Spleen (tissue), 7 donors: ENCODE measurements around the gene A3GALT2.
A peak's percentile ranks its signal among the peaks of the same experiment; 100 is the strongest.

Source experiments
- CTCF ChIP-seq, 11 experiments: fragments of 200-600 bp in 7 of 11; fragments of 450-650 bp in 4 of 11; sonication (generic) in 4 of 11; IDR thresholded peaks in 8 of 11; conservative IDR thresholded peaks in 3 of 11; 1 replicate in 7 of 11; 2 replicates in 4 of 11; pipeline versions ENCODE4 v1.4.0 to v1.8.0; 2016 to 2021; ENCODE audit warnings: antibody characterized with exemption in 11 of 11, inconsistent platforms in 4 of 11, mild to moderate bottlenecking in 1 of 11
- POLR2A ChIP-seq, 3 donors: fragments of 450-650 bp; IDR thresholded peaks; one replicate each; pipeline ENCODE4 v1.5.1; 2017; ENCODE audit warnings: antibody characterized with exemption in 3 of 3, mild to moderate bottlenecking in 1 of 3
- POLR2AphosphoS5 ChIP-seq, 3 donors: sonication (generic); formaldehyde crosslinking; IDR thresholded peaks; one replicate each; pipeline ENCODE4 v1.5.1; 2017; ENCODE audit warnings: antibody characterized with exemption in 3 of 3
- donor health status: DM: no; HTN: no; CAD: no; lungs with moderate emphysema.
- donor health status: DM: no; HTN: no; CAD: no.
- donor health status: DM: no; HTN: no; CAD: no.

GRCh38 chr1:33319186-33319948, 1.5 kb downstream of the A3GALT2 start:
- no peak for TF ChIP-seq CTCF (IDR thresholded peaks at IDR 0.05 in 8 of 11, conservative IDR thresholded peaks at IDR 0.05 in 3 of 11)
- peak in 1 of 3 donors; percentile 27 for TF ChIP-seq POLR2AphosphoS5 (IDR thresholded peaks at IDR 0.05)
- no peak for TF ChIP-seq POLR2A (IDR thresholded peaks at IDR 0.05)
